ENCODE results near the gene MBD6.
"Not testable (repeated sequence)": the region's sequence is repeated elsewhere in the genome, so short reads cannot be mapped to it uniquely, and the experiment has no call there.

MBD6 gene

GRCh38 chr12:57550641-57551549 is 28.3 kb downstream of the MBD6 start:
- DNase-seq: no peak

GRCh38 chr12:57551637-57552305 is 29.1 kb downstream of the MBD6 start:
- DNase-seq: no peak

GRCh38 chr12:57552306-57552651 is 29.7 kb downstream of the MBD6 start:
- DNase-seq: no peak

GRCh38 chr12:57552835-57553313 is 30.2 kb downstream of the MBD6 start:
- DNase-seq: no peak

GRCh38 chr12:57553343-57554202 is 30.9 kb downstream of the MBD6 start:
- DNase-seq: no peak

GRCh38 chr12:57554453-57554852 is 31.8 kb downstream of the MBD6 start:
- DNase-seq: no peak

- DNase-seq: no peak
These were observed 32.3 kb downstream of the MBD6 start for GRCh38 chr12:57554897-57555296.

GRCh38 chr12:57558864-57559263 is 36.2 kb downstream of the MBD6 start:
- DNase-seq: no peak

- no peak for DNase-seq
These were observed 37.9 kb downstream of the MBD6 start for GRCh38 chr12:57560516-57560915.

- DNase-seq: not testable (repeated sequence)
These were observed 38.5 kb downstream of the MBD6 start for GRCh38 chr12:57561117-57561516.

- no peak for DNase-seq
These were observed 40.7 kb downstream of the MBD6 start for GRCh38 chr12:57563358-57563757.

- no peak for DNase-seq
These were observed 41.6 kb downstream of the MBD6 start for GRCh38 chr12:57564178-57564740.

- no peak for DNase-seq
These were observed 46.2 kb downstream of the MBD6 start for GRCh38 chr12:57568838-57569237.

GRCh38 chr12:57569858-57570257 is 47.2 kb downstream of the MBD6 start:
- DNase-seq: no peak

GRCh38 chr12:57570438-57570837 is 47.8 kb downstream of the MBD6 start:
- DNase-seq: not testable (repeated sequence)

GRCh38 chr12:57571926-57572762 is 49.5 kb downstream of the MBD6 start:
- DNase-seq: no peak

GRCh38 chr12:57574795-57575194 is 52.2 kb downstream of the MBD6 start:
- no peak for DNase-seq

- no peak for DNase-seq
These were observed 53.4 kb downstream of the MBD6 start for GRCh38 chr12:57575771-57576612.

- no peak for DNase-seq
These were observed 54.1 kb downstream of the MBD6 start for GRCh38 chr12:57576613-57577160.

- DNase-seq: no peak
These were observed 55.5 kb downstream of the MBD6 start for GRCh38 chr12:57577981-57578758.
